ENCODE data around the gene LINC00237.

DNA sequence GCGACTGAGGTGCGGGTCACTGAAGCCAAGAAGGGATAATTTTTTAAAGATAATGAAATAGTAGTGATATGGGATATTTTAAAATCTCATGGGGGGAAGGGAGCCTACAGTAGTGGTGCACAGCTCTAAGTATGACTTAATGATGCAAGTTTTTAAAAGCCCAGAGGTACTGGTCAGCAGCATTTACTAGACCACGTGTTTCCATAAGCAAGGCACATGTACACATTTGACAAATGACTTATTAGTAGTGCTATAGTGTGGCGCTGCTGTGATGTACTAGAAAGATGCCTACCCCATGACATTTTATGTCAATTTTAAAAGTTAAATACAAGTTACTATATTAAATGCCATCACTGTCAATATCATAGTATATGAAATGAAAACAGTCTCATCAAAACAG is 7.5 kb upstream of the LINC00237 start:
- TF ChIP-seq CTCF (IDR thresholded peaks at IDR 0.05), result no peak
- no peak for TF ChIP-seq POLR2A (IDR thresholded peaks at IDR 0.05)
